ENCODE results near the gene REXO4. TPM values are rescaled to one million over a fixed set of nuclear protein-coding genes. Genes with fewer than 3 reads are reported as not detected.

REXO4 gene
- total and polyA plus RNA-seq, 4 donors = 7.4 to 12.1 (median 9.1) TPM

DNA sequence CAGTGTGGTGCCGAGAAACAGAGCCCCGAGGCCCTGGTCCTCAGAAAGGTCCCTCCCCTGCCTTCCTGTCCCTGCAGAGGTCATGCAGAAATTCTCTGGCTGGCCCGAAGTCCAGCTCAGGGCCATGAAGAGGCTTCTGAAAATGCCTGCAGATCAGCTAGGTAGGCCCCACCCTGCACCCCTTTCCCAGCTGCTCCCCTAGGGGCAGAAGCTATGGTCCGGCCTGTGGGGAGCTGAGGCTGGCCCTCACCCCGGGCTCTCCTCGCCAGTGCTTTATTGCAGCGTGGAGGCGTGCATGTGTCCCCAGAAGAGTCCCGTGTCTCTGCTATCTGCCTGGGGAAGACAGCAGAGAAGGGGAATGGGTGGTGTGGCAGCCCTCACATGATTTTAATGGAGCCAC lies 19.9 kb downstream of the REXO4 start:
- WGBS = 68% methylated on average over 9 of the region's 9 CpGs
- no peak for DNase-seq (ENCODE audit: low spot score)

DNA sequence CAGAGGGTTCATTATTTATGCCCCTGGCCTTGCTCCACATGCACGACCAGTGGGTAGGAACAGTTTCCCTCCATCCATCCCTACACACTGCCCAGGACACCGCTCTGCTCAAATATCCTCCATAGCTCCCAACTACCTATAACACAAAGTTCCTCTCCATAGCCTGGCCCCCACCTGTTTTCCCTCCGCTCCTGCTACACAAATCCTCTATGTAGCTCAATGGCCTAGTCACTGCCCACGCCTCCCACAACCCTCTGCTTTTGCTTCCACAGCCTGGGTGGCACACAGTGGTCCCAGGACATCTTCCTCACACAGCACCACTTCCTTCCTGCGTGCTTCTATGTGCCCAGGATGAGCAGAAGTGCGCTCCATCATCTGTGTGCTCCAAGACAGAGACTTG lies 20.4 kb downstream of the REXO4 start:
- H3K27me3 ChIP-seq (ENCODE audit: control insufficient read depth in 4 of 4, insufficient read depth in 4 of 4, low read length in 3 of 4) = peaks cover 0 to 7% (median 0%) of the 10 kb centered on the region in 4 donors
- H3K9ac ChIP-seq (ENCODE audit: low read depth in 1 of 2, low read length in 2 of 2) = no peak overlapping the region
- H3K27ac ChIP-seq (ENCODE audit: low read depth in 1 of 2, low read length in 2 of 2) = no peak overlapping the region
- H3K4me1 ChIP-seq (ENCODE audit: control insufficient read depth in 4 of 4, insufficient read depth in 4 of 4, low read length in 3 of 4) = no peaks in the 10 kb centered on the region
- H3K4me3 ChIP-seq (ENCODE audit: low read depth in 1 of 3, low read length in 3 of 3) = no peak overlapping the region
- 79% methylated on average over 6 of the region's 6 CpGs for WGBS
- no peaks in the 10 kb centered on the region for H3K9me3 ChIP-seq (ENCODE audit: control insufficient read depth in 4 of 4, low read length in 3 of 4)
- H3K36me3 ChIP-seq (ENCODE audit: control insufficient read depth in 4 of 4, insufficient read depth in 3 of 4, low read depth in 1 of 4, low read length in 3 of 4) = no peaks in the 10 kb centered on the region
- no peak for DNase-seq (ENCODE audit: low spot score)
- TF ChIP-seq RXRA (IDR thresholded peaks at IDR 0.05) = no peak
- TF ChIP-seq EGR1 (IDR thresholded peaks at IDR 0.05; ENCODE audit: low read depth in 2 of 2) = no peak
- no peak for TF ChIP-seq NR2F2 (IDR thresholded peaks at IDR 0.05)

More for the DNA sequence above, 19.9 kb downstream of the REXO4 start:
- Histone ChIP-seq H3K4me3 (ENCODE audit: low read depth in 1 of 3, low read length in 3 of 3) (no peak overlapping the region), H3K27ac (ENCODE audit: low read depth in 1 of 2, low read length in 2 of 2) (no peak overlapping the region), H3K9me3 (ENCODE audit: control insufficient read depth in 4 of 4, low read length in 3 of 4) (no peaks in the 10 kb centered on the region), H3K27me3 (ENCODE audit: control insufficient read depth in 4 of 4, insufficient read depth in 4 of 4, low read length in 3 of 4) (peaks cover 0 to 7% (median 0%) of the 10 kb centered on the region in 4 donors), H3K36me3 (ENCODE audit: control insufficient read depth in 4 of 4, insufficient read depth in 3 of 4, low read depth in 1 of 4, low read length in 3 of 4) (no peaks in the 10 kb centered on the region), H3K9ac (ENCODE audit: low read depth in 1 of 2, low read length in 2 of 2) (no peak overlapping the region), H3K4me1 (ENCODE audit: control insufficient read depth in 4 of 4, insufficient read depth in 4 of 4, low read length in 3 of 4) (no peaks in the 10 kb centered on the region)
- TF ChIP-seq HNF4G (IDR thresholded peaks at IDR 0.05) = no peak
- TF ChIP-seq, protein P1, sequence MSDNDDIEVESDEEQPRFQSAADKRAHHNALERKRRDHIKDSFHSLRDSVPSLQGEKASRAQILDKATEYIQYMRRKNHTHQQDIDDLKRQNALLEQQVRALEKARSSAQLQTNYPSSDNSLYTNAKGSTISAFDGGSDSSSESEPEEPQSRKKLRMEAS (IDR thresholded peaks at IDR 0.05) = no peak
- TF ChIP-seq, protein P2, sequence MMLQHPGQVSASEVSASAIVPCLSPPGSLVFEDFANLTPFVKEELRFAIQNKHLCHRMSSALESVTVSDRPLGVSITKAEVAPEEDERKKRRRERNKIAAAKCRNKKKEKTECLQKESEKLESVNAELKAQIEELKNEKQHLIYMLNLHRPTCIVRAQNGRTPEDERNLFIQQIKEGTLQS (IDR thresholded peaks at IDR 0.05) = no peak
- TF ChIP-seq, protein P3, sequence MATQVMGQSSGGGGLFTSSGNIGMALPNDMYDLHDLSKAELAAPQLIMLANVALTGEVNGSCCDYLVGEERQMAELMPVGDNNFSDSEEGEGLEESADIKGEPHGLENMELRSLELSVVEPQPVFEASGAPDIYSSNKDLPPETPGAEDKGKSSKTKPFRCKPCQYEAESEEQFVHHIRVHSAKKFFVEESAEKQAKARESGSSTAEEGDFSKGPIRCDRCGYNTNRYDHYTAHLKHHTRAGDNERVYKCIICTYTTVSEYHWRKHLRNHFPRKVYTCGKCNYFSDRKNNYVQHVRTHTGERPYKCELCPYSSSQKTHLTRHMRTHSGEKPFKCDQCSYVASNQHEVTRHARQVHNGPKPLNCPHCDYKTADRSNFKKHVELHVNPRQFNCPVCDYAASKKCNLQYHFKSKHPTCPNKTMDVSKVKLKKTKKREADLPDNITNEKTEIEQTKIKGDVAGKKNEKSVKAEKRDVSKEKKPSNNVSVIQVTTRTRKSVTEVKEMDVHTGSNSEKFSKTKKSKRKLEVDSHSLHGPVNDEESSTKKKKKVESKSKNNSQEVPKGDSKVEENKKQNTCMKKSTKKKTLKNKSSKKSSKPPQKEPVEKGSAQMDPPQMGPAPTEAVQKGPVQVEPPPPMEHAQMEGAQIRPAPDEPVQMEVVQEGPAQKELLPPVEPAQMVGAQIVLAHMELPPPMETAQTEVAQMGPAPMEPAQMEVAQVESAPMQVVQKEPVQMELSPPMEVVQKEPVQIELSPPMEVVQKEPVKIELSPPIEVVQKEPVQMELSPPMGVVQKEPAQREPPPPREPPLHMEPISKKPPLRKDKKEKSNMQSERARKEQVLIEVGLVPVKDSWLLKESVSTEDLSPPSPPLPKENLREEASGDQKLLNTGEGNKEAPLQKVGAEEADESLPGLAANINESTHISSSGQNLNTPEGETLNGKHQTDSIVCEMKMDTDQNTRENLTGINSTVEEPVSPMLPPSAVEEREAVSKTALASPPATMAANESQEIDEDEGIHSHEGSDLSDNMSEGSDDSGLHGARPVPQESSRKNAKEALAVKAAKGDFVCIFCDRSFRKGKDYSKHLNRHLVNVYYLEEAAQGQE (IDR thresholded peaks at IDR 0.05) = no peak
- no peak for TF ChIP-seq TAF1 (conservative IDR thresholded peaks at IDR 0.05)
- TF ChIP-seq, protein P4, sequence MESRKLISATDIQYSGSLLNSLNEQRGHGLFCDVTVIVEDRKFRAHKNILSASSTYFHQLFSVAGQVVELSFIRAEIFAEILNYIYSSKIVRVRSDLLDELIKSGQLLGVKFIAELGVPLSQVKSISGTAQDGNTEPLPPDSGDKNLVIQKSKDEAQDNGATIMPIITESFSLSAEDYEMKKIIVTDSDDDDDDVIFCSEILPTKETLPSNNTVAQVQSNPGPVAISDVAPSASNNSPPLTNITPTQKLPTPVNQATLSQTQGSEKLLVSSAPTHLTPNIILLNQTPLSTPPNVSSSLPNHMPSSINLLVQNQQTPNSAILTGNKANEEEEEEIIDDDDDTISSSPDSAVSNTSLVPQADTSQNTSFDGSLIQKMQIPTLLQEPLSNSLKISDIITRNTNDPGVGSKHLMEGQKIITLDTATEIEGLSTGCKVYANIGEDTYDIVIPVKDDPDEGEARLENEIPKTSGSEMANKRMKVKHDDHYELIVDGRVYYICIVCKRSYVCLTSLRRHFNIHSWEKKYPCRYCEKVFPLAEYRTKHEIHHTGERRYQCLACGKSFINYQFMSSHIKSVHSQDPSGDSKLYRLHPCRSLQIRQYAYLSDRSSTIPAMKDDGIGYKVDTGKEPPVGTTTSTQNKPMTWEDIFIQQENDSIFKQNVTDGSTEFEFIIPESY (IDR thresholded peaks at IDR 0.05) = no peak
- no peak for TF ChIP-seq GABPA (IDR thresholded peaks at IDR 0.05 in 1 of 2, conservative IDR thresholded peaks at IDR 0.05 in 1 of 2)
- no peak for TF ChIP-seq EGR1 (IDR thresholded peaks at IDR 0.05; ENCODE audit: low read depth in 2 of 2)
- no peak for TF ChIP-seq RAD21 (IDR thresholded peaks at IDR 0.05)
- no peak for TF ChIP-seq JUND (IDR thresholded peaks at IDR 0.05)
- TF ChIP-seq NR2F2 (IDR thresholded peaks at IDR 0.05) = no peak
- TF ChIP-seq YY1 (IDR thresholded peaks at IDR 0.05) = no peak
- TF ChIP-seq FOXA2 (IDR thresholded peaks at IDR 0.05) = no peak
- no peak for TF ChIP-seq FOXA1 (IDR thresholded peaks at IDR 0.05)
- TF ChIP-seq, protein P5, sequence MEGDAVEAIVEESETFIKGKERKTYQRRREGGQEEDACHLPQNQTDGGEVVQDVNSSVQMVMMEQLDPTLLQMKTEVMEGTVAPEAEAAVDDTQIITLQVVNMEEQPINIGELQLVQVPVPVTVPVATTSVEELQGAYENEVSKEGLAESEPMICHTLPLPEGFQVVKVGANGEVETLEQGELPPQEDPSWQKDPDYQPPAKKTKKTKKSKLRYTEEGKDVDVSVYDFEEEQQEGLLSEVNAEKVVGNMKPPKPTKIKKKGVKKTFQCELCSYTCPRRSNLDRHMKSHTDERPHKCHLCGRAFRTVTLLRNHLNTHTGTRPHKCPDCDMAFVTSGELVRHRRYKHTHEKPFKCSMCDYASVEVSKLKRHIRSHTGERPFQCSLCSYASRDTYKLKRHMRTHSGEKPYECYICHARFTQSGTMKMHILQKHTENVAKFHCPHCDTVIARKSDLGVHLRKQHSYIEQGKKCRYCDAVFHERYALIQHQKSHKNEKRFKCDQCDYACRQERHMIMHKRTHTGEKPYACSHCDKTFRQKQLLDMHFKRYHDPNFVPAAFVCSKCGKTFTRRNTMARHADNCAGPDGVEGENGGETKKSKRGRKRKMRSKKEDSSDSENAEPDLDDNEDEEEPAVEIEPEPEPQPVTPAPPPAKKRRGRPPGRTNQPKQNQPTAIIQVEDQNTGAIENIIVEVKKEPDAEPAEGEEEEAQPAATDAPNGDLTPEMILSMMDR (IDR thresholded peaks at IDR 0.05; ENCODE audit: low read depth, low read length, missing input control) = no peak
